Common myeloid progenitor, CD34-positive (primary cell): ENCODE measurements around the gene IGFL1.

Experiments used
- CTCF ChIA-PET: fragments of 350-600 bp; sonication (Branson Sonifier 250); formaldehyde crosslinking; loops from one replicate; lab custom pipeline; 2021; ENCODE audit warnings: antibody characterized with exemption; lab: Charles Lee
- POLR2A ChIA-PET: fragments of 350-600 bp; sonication (Branson Sonifier 250); formaldehyde crosslinking; loops from one replicate; lab custom pipeline; 2021; ENCODE audit warnings: antibody characterized with exemption; lab: Charles Lee
- DNase-seq, 3 donors: peaks; one replicate each; pipeline versions ENCODE4 v3.0.0 to v3.0.0-alpha.2; 2013
- H3K27ac ChIP-seq, 2 experiments: 1 replicate in 1 of 2; 2 replicates in 1 of 2; pipeline ENCODE4 v1.7.0; 2013; ENCODE audit warnings: inconsistent platforms in 2 of 2, low read length in 2 of 2, mild to moderate bottlenecking in 2 of 2, low read depth in 1 of 2, moderate library complexity in 1 of 2; ENCODE audit not compliant: severe bottlenecking in 2 of 2, insufficient read depth in 1 of 2, poor library complexity in 1 of 2
- H3K27me3 ChIP-seq, 5 experiments: replicated peaks in 2 of 5; 1 replicate in 3 of 5; 2 replicates in 2 of 5; pipeline versions ENCODE4 v1.6.1 to v1.7.0; 2013; ENCODE audit warnings: low read length in 4 of 5, mild to moderate bottlenecking in 2 of 5, moderate library complexity in 2 of 5, inconsistent platforms in 1 of 5; ENCODE audit not compliant: insufficient read depth in 5 of 5, control insufficient read depth in 4 of 5
- H3K36me3 ChIP-seq, 4 experiments: 1 replicate in 2 of 4; 2 replicates in 2 of 4; pipeline versions ENCODE4 v1.6.1 to v1.7.0; 2013; ENCODE audit warnings: low read length in 3 of 4, control low read depth in 1 of 4, mild to moderate bottlenecking in 1 of 4; ENCODE audit not compliant: control insufficient read depth in 4 of 4, insufficient read depth in 4 of 4
- H3K4me1 ChIP-seq, 4 experiments: 1 replicate in 3 of 4; 2 replicates in 1 of 4; pipeline versions ENCODE4 v1.6.1 to v1.7.1; 2013; ENCODE audit warnings: low read length in 3 of 4, mild to moderate bottlenecking in 3 of 4, control low read depth in 1 of 4, inconsistent platforms in 1 of 4, moderate library complexity in 1 of 4; ENCODE audit not compliant: control insufficient read depth in 4 of 4, insufficient read depth in 4 of 4; ENCODE audit errors: control extremely low read depth in 1 of 4
- H3K4me3 ChIP-seq, 7 experiments: 1 replicate in 4 of 7; 2 replicates in 3 of 7; pipeline versions ENCODE4 v1.5.1 to v1.7.0; 2013; ENCODE audit warnings: mild to moderate bottlenecking in 7 of 7, low read length in 6 of 7, moderate library complexity in 6 of 7, inconsistent platforms in 2 of 7, low read depth in 2 of 7, control low read depth in 1 of 7; ENCODE audit not compliant: insufficient read depth in 4 of 7, control insufficient read depth in 1 of 7; ENCODE audit errors: extremely low read depth in 1 of 7
- H3K9me3 ChIP-seq, 5 experiments: 1 replicate in 4 of 5; 2 replicates in 1 of 5; pipeline versions ENCODE4 v1.6.1 to v1.7.1; 2013; ENCODE audit warnings: low read length in 4 of 5, mild to moderate bottlenecking in 2 of 5, inconsistent platforms in 1 of 5, low read depth in 1 of 5, moderate library complexity in 1 of 5; ENCODE audit not compliant: control insufficient read depth in 4 of 5, insufficient read depth in 2 of 5; ENCODE audit errors: control extremely low read depth in 1 of 5
- WGBS: methylation state at CpG from one replicate; pipeline ENCODE4 v1.1.5; 2013; ENCODE audit not compliant: insufficient coverage; 5-methylcytosine and 5-hydroxymethylcytosine counted together

Gene IGFL1

DNA sequence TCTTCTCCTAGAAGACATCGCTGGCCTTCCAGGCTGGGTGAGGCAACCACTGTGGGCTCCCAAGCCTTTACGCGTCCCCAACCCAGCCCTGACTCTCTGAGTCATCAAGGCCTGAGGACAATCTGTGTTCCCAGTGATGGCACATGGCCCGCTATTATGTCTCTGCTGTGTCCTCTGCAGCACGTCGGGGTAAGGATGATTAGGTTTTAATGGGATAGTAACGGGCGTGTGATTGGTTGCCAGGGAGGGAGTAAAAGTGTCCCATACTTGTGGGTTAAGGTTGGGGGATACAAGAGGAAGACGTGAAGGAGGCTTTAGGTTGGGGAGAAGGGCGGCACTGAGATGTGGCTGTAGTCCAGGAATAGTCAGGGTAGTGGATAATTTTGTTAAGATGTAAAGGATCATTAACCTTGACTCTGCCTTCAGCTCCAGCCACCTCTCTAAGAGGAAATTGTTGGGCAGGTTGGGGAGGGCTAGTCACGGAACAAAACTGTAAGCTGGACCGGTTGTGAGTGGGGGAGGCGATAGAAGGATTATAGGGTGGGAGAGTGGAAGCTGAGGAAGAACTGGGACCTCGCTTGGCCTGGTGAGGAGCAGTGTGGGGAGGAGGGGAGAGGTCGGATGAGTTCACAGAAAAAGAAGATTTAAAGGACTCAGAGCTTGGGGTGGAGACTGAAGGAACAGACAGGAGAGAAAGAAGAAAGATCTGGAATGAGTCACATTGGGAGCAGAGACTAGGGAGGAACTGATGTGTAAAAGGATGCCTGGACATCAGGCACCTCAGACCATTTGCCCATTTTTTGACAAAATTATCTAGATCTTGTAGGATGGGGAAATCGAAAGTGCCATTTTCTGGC lies 27.9 kb upstream of the IGFL1 start:
- no peaks in the 10 kb centered on the region for H3K4me1 ChIP-seq
- WGBS = 83% methylated on average over 14 of the region's 16 CpGs
- POLR2A ChIA-PET = no interaction called here
- CTCF ChIA-PET = no interaction called here
- H3K9me3 ChIP-seq = peaks cover 0 to 2% (median 0%) of the 10 kb centered on the region in 5 experiments
- DNase-seq = no peak
- no peaks in the 10 kb centered on the region for H3K36me3 ChIP-seq
- peaks cover 0 to 48% (median 5%) of the 10 kb centered on the region in 5 experiments for H3K27me3 ChIP-seq
- H3K27ac ChIP-seq = peak overlapping the region in 1 of 2 experiments; percentile 85
- no peak overlapping the region for H3K4me3 ChIP-seq

DNA sequence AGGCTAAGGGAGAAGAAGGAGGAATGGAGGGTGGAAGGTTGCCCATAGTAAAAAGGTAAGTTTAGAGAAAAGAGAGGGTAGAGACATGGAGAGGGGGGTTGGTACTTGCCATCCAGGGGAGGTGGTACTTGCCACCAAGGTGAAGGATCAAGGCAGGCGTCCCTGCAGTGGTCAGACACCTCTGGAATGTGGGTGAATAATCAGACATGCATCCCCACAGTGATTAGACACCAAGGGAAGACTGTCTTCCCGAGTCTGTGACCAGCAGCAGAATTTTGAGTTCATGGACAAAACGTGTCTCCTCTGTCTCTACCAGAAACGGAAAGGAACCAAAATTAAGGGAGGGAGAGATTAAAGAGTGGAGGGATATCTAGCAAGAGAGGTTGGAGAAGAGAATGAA lies 27.1 kb upstream of the IGFL1 start:
- CTCF ChIA-PET = no interaction called here
- Histone ChIP-seq H3K4me1 (no peaks in the 10 kb centered on the region), H3K27ac (peak overlapping the region in 1 of 2 experiments; percentile 85), H3K36me3 (no peaks in the 10 kb centered on the region), H3K4me3 (no peak overlapping the region), H3K9me3 (peaks cover 0 to 2% (median 0%) of the 10 kb centered on the region in 5 experiments), H3K27me3 (peaks cover 0 to 40% (median 5%) of the 10 kb centered on the region in 5 experiments)
- POLR2A ChIA-PET = no interaction called here
- 73% methylated on average over 3 of the region's 4 CpGs for WGBS
- DNase-seq = no peak

- peaks cover 0 to 2% (median 0%) of the 10 kb centered on the region in 5 experiments for H3K9me3 ChIP-seq
- DNase-seq = no peak
- H3K4me1 ChIP-seq = no peaks in the 10 kb centered on the region
- H3K27ac ChIP-seq = peak overlapping the region in 1 of 2 experiments; percentile 85
- WGBS = 88% methylated on average over 7 of the region's 8 CpGs
- H3K27me3 ChIP-seq = peaks cover 0 to 42% (median 5%) of the 10 kb centered on the region in 5 experiments
- CTCF ChIA-PET = no interaction called here
- POLR2A ChIA-PET = no interaction called here
- H3K36me3 ChIP-seq = no peaks in the 10 kb centered on the region
- no peak overlapping the region for H3K4me3 ChIP-seq
Observed at GRCh38 chr19:46202872-46203860, 26.4 kb upstream of the IGFL1 start.

GRCh38 chr19:46204008-46204407 lies 25.5 kb upstream of the IGFL1 start:
- no peaks in the 10 kb centered on the region for H3K36me3 ChIP-seq
- peaks cover 0 to 2% (median 0%) of the 10 kb centered on the region in 5 experiments for H3K9me3 ChIP-seq
- peaks cover 0 to 45% (median 5%) of the 10 kb centered on the region in 5 experiments for H3K27me3 ChIP-seq
- no peaks in the 10 kb centered on the region for H3K4me1 ChIP-seq
- H3K27ac ChIP-seq = peak overlapping the region in 1 of 2 experiments; percentile 43
- DNase-seq = no peak
- 94% methylated on average over 5 of the region's 5 CpGs for WGBS
- H3K4me3 ChIP-seq = no peak overlapping the region
- ChIA-PET POLR2A (no interaction called here), CTCF (no interaction called here)

- 79% methylated on average over 5 of the region's 6 CpGs for WGBS
- H3K9me3 ChIP-seq = peaks cover 0 to 2% (median 0%) of the 10 kb centered on the region in 5 experiments
- CTCF ChIA-PET = interaction anchor here (0.7 kb wide), 1 partner anchor 235 kb away, joined by 3 read pairs; no protein-coding TSS in a partner anchor
- DNase-seq = no peak
- POLR2A ChIA-PET = no interaction called here
- H3K27ac ChIP-seq = no peak overlapping the region
- H3K4me1 ChIP-seq = peaks cover 0 to 3% (median 0%) of the 10 kb centered on the region in 4 experiments
- peaks cover 0 to 39% (median 5%) of the 10 kb centered on the region in 5 experiments for H3K27me3 ChIP-seq
- no peaks in the 10 kb centered on the region for H3K36me3 ChIP-seq
- H3K4me3 ChIP-seq = no peak overlapping the region
Observed at GRCh38 chr19:46205183-46205984, 24.2 kb upstream of the IGFL1 start.

DNA sequence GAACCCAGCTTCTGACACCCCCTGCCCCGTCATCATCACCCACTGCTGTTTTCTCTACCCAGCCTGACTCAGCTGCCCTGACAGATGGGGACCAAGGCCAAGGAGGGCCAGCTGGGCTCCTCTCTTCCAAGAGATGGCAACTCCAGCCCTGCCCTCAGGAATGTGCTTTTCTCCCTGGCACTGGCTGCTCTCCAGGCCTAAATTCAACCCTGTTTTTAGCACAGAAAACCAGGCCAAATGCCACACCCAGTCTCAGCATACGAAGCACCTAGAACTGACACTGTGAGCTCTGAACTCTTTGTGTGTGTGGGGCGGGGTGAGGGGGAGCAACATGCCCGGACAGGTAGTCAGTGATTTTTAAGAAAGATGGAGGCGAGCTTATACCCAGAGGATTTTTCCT lies 23.4 kb upstream of the IGFL1 start:
- no peak for DNase-seq
- CTCF ChIA-PET = interaction anchor here (0.7 kb wide), 1 partner anchor 236 kb away, joined by 3 read pairs; no protein-coding TSS in a partner anchor

More for the DNA sequence above, 23.4 kb upstream of the IGFL1 start:
- H3K4me1 ChIP-seq = peaks cover 0 to 3% (median 0%) of the 10 kb centered on the region in 4 experiments
- WGBS = 85% methylated on average over 5 of the region's 5 CpGs
- no peaks in the 10 kb centered on the region for H3K36me3 ChIP-seq
- no peak overlapping the region for H3K27ac ChIP-seq
- H3K27me3 ChIP-seq = peaks cover 0 to 36% (median 5%) of the 10 kb centered on the region in 5 experiments
- H3K9me3 ChIP-seq = peaks cover 0 to 2% (median 0%) of the 10 kb centered on the region in 5 experiments
- no peak overlapping the region for H3K4me3 ChIP-seq
- POLR2A ChIA-PET = no interaction called here
